SK-N-SH treated with all-trans-retinoic acid at 6 μM for 48 hours (cell line): ENCODE measurements around the gene AGPAT3.

ENCODE experiments used
- ATAC-seq: fragments of 200-7000 bp; cut with Tn5 transposase; 3 replicates; pipeline ENCODE4 v1.9.1; 2020; ENCODE audit warnings: mild to moderate bottlenecking, moderate library complexity
- ARNTL ChIP-seq: fragments of 450-650 bp; formaldehyde crosslinking; IDR thresholded peaks from 2 replicates; pipeline ENCODE4 v1.5.0; 2020; ENCODE audit warnings: low read depth, mild to moderate bottlenecking, moderate library complexity, borderline replicate concordance
- BACH2 ChIP-seq: fragments of 250-450 bp; sonication (Bioruptor Pico); IDR thresholded peaks from 2 replicates; pipeline ENCODE4 v1.9.0; 2021; ENCODE audit warnings: mild to moderate bottlenecking, borderline replicate concordance
- CREB5 ChIP-seq: fragments of 250-450 bp; sonication (Bioruptor Pico); IDR thresholded peaks from 2 replicates; pipeline ENCODE4 v1.5.1; 2020; ENCODE audit warnings: low read depth, mild to moderate bottlenecking, moderate library complexity
- CSRNP3 ChIP-seq: fragments of 250-450 bp; sonication (Bioruptor Pico); IDR thresholded peaks from 2 replicates; pipeline ENCODE4 v1.5.1; 2021; ENCODE audit warnings: mild to moderate bottlenecking, moderate library complexity
- ESRRG ChIP-seq: fragments of 250-450 bp; sonication (Bioruptor Pico); IDR thresholded peaks from 2 replicates; pipeline ENCODE4 v1.6.1; 2021; ENCODE audit warnings: mild to moderate bottlenecking
- GLIS3 ChIP-seq: fragments of 250-450 bp; sonication (Bioruptor Pico); IDR thresholded peaks from 2 replicates; pipeline ENCODE4 v1.5.0; 2020; ENCODE audit warnings: mild to moderate bottlenecking, moderate library complexity
- ISL1 ChIP-seq: fragments of 250-450 bp; sonication (Bioruptor Pico); IDR thresholded peaks from 2 replicates; pipeline ENCODE4 v2.1.2; 2022; ENCODE audit warnings: mild to moderate bottlenecking, moderate library complexity
- PATZ1 ChIP-seq: fragments of 250-450 bp; sonication (Bioruptor Pico); IDR thresholded peaks from 2 replicates; pipeline ENCODE4 v1.8.0; 2020; ENCODE audit warnings: mild to moderate bottlenecking, moderate library complexity, borderline replicate concordance
- PPARA ChIP-seq: fragments of 250-450 bp; sonication (Bioruptor Pico); IDR thresholded peaks from 2 replicates; pipeline ENCODE4 v1.5.0; 2020; ENCODE audit warnings: mild to moderate bottlenecking, borderline replicate concordance
- RARB ChIP-seq: fragments of 250-450 bp; sonication (Bioruptor Pico); IDR thresholded peaks from 2 replicates; pipeline ENCODE4 v1.8.0; 2021; ENCODE audit warnings: mild to moderate bottlenecking, moderate library complexity
- SNAI2 ChIP-seq: fragments of 250-450 bp; sonication (Bioruptor Pico); IDR thresholded peaks from 2 replicates; pipeline ENCODE4 v1.5.0; 2020; ENCODE audit warnings: mild to moderate bottlenecking, moderate library complexity
- TCF4 ChIP-seq: fragments of 250-450 bp; sonication (Bioruptor Pico); IDR thresholded peaks from 2 replicates; pipeline ENCODE4 v1.8.0; 2021; ENCODE audit warnings: mild to moderate bottlenecking, moderate library complexity, borderline replicate concordance
- TOX ChIP-seq: fragments of 250-450 bp; sonication (Bioruptor Pico); IDR thresholded peaks from 2 replicates; pipeline ENCODE4 v1.8.0; 2021; ENCODE audit warnings: mild to moderate bottlenecking, moderate library complexity, borderline replicate concordance
- TSHZ2 ChIP-seq: fragments of 250-450 bp; sonication (Bioruptor Pico); IDR thresholded peaks from 2 replicates; pipeline ENCODE4 v1.5.0; 2020; ENCODE audit warnings: mild to moderate bottlenecking, moderate library complexity
- ZC3H10 ChIP-seq: fragments of 250-450 bp; sonication (Bioruptor Pico); IDR thresholded peaks from 2 replicates; pipeline ENCODE4 v1.5.1; 2021; ENCODE audit warnings: mild to moderate bottlenecking, moderate library complexity
- ZFP3 ChIP-seq: fragments of 250-450 bp; sonication (Bioruptor Pico); IDR thresholded peaks from 2 replicates; pipeline ENCODE4 v1.5.0; 2020; ENCODE audit warnings: mild to moderate bottlenecking, moderate library complexity
- ZFP30 ChIP-seq: fragments of 450-650 bp; formaldehyde crosslinking; IDR thresholded peaks from 2 replicates; pipeline ENCODE4 v1.5.0; 2022; ENCODE audit warnings: mild to moderate bottlenecking, moderate library complexity
- ZNF565 ChIP-seq: fragments of 450-650 bp; formaldehyde crosslinking; conservative IDR thresholded peaks from 2 replicates; pipeline ENCODE4 v1.5.0; 2020; ENCODE audit warnings: low read depth, mild to moderate bottlenecking, moderate library complexity
- ZNF8 ChIP-seq: fragments of 450-650 bp; formaldehyde crosslinking; IDR thresholded peaks from 2 replicates; pipeline ENCODE4 v1.5.0; 2020; ENCODE audit warnings: mild to moderate bottlenecking, moderate library complexity

The AGPAT3 gene

GRCh38 chr21:43827015-43827611, 37.9 kb upstream of the AGPAT3 start:
- ATAC-seq: peak; percentile 71
- TF ChIP-seq BACH2 (no peak), PPARA (CRISPR knock-in tag) (no peak), ARNTL (no peak), CREB5 (CRISPR knock-in tag) (no peak), PATZ1 (no peak), ZC3H10 (CRISPR knock-in tag) (no peak), TCF4 (CRISPR knock-in tag) (no peak), ZNF565 (no peak), ZFP3 (CRISPR knock-in tag) (peak; percentile 57; the same call in 1 of the 2 replicates)

- TF ChIP-seq GLIS3 (CRISPR knock-in tag): no peak
- no peak for TF ChIP-seq TOX (CRISPR knock-in tag)
- TF ChIP-seq CREB5 (CRISPR knock-in tag): no peak
- no peak for TF ChIP-seq BACH2
- no peak for TF ChIP-seq ISL1 (CRISPR knock-in tag)
- no peak for TF ChIP-seq RARB
- TF ChIP-seq CSRNP3 (CRISPR knock-in tag): no peak
- no peak for TF ChIP-seq SNAI2 (CRISPR knock-in tag)
- TF ChIP-seq TSHZ2 (CRISPR knock-in tag): no peak
- no peak for TF ChIP-seq PPARA (CRISPR knock-in tag)
- no peak for TF ChIP-seq ZFP30 (CRISPR knock-in tag)
- no peak for TF ChIP-seq ZFP3 (CRISPR knock-in tag)
- no peak for ATAC-seq
Observed at GRCh38 chr21:43829161-43829560, 35.9 kb upstream of the AGPAT3 start.

- peak; percentile 48 for ATAC-seq
- TF ChIP-seq ARNTL (no peak), CREB5 (CRISPR knock-in tag) (no peak), TCF4 (CRISPR knock-in tag) (no peak), PPARA (CRISPR knock-in tag) (no peak), GLIS3 (CRISPR knock-in tag) (no peak), ZNF8 (CRISPR knock-in tag) (no peak), ISL1 (CRISPR knock-in tag) (no peak), ESRRG (CRISPR knock-in tag) (no peak), BACH2 (no peak), SNAI2 (CRISPR knock-in tag) (no peak), PATZ1 (no peak), TSHZ2 (CRISPR knock-in tag) (no peak)
Observed at GRCh38 chr21:43829575-43830119, 35.4 kb upstream of the AGPAT3 start.
